Measurements from ENCODE around the gene TMEM212.
"Not testable (repeated sequence)": the region's sequence is repeated elsewhere in the genome, so short reads cannot be mapped to it uniquely, and the experiment has no call there.

The TMEM212 gene

DNA sequence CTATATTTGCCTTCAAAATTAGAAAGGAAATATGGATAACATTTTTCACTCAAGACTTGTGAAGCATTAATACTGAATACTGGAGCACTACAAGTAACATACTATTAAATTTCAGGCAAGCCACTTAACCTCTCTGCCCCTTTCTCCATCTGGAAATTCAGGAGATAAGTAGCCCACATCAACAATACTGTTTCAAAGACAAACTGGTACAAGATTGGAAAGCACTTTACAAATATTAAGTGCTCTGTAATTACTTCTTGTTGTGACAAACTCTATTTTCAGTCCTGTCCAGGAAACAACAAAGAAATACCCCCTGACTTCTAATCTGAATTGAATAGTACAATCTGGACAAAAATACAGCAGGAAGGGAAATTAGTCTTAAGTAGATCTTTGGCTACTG lies 49.3 kb downstream of the TMEM212 start:
- Histone ChIP-seq H3K36me3 (ENCODE audit: control insufficient read depth, insufficient read depth, low read length) (no peaks in the 10 kb centered on the region), H3K27ac (ENCODE audit: low read depth, low read length, severe bottlenecking) (peak overlapping the region; percentile 6), H3K4me3 (ENCODE audit: extremely low read depth, insufficient read depth, low read length, poor library complexity, severe bottlenecking) (no peak overlapping the region), H3K4me1 (ENCODE audit: control insufficient read depth, insufficient read depth, low read length, poor library complexity, severe bottlenecking) (no peaks in the 10 kb centered on the region), H3K9me3 (ENCODE audit: control insufficient read depth, low read length) (no peaks in the 10 kb centered on the region)

DNA sequence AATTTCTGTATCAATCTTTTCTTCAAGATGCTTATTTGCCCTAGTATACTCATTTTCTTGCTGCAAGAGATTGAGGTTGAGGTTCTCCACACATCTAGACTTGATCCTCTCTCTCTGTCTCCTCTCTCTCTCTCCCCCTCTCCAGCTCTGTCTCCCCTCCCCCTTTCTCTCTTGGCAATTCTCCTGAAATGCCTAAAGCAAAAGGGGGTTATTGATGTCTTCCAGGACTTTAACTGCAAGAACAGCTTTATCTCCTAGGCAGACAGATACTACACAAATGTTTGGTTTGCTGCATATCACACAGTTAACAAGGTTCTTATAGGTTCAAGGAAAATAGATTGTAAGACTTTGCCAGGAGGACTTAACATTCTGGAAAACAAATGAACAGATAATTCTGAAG lies 52.1 kb downstream of the TMEM212 start:
- Histone ChIP-seq H3K4me3 (ENCODE audit: extremely low read depth, insufficient read depth, low read length, poor library complexity, severe bottlenecking) (no peak overlapping the region), H3K9me3 (ENCODE audit: control insufficient read depth, low read length) (no peaks in the 10 kb centered on the region), H3K4me1 (ENCODE audit: control insufficient read depth, insufficient read depth, low read length, poor library complexity, severe bottlenecking) (no peaks in the 10 kb centered on the region), H3K36me3 (ENCODE audit: control insufficient read depth, insufficient read depth, low read length) (no peaks in the 10 kb centered on the region), H3K27ac (ENCODE audit: low read depth, low read length, severe bottlenecking) (no peak overlapping the region)

DNA sequence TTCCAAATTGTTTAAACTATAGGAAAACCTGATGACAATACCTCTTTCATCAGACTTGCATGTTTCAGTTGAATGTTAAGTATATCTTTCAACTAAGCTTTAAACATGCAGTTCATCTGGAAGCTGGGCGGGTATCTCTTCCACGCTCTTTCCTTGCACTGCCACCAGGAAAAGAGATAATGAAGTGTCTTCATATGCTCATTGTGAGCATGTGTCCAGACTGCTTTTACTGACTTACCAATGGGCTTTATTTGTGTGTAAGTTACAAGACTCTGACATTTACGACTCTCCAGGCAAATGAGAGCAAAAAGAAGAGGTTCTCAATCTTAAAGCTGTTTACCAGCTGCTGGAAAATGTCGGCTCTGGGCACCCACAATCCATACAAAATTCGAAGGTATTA lies 52.8 kb downstream of the TMEM212 start:
- no peaks in the 10 kb centered on the region for H3K9me3 ChIP-seq (ENCODE audit: control insufficient read depth, low read length)
- no peaks in the 10 kb centered on the region for H3K4me1 ChIP-seq (ENCODE audit: control insufficient read depth, insufficient read depth, low read length, poor library complexity, severe bottlenecking)
- no peaks in the 10 kb centered on the region for H3K36me3 ChIP-seq (ENCODE audit: control insufficient read depth, insufficient read depth, low read length)
- H3K4me3 ChIP-seq (ENCODE audit: extremely low read depth, insufficient read depth, low read length, poor library complexity, severe bottlenecking) = no peak overlapping the region
- WGBS, 2 experiments (ENCODE audit: insufficient coverage in 2 of 2) = 88 to 100% methylated on average over 2 to 3 of the region's 5 CpGs
- H3K27ac ChIP-seq (ENCODE audit: low read depth, low read length, severe bottlenecking) = peak overlapping the region; percentile 57

DNA sequence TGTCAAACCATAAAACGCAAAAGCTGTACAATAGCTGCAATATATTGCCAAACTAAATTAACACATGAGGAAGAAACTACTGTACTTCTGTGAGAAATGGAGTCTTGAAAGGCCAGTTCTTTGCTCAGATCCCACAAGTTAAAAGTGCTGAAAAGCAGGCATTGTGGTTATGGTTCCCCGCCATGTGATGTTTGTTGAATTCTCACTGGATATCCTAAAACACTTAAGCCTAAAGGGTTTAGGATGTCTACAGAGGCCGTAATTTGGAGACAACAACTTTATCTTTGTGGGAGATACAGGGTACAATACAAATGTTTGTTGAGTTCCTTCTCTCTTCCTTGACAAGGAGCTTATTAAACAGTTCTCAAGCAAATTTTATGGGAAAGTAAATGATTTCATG lies 53.2 kb downstream of the TMEM212 start:
- Histone ChIP-seq H3K4me3 (ENCODE audit: extremely low read depth, insufficient read depth, low read length, poor library complexity, severe bottlenecking) (no peak overlapping the region), H3K9me3 (ENCODE audit: control insufficient read depth, low read length) (no peaks in the 10 kb centered on the region), H3K36me3 (ENCODE audit: control insufficient read depth, insufficient read depth, low read length) (no peaks in the 10 kb centered on the region), H3K27ac (ENCODE audit: low read depth, low read length, severe bottlenecking) (peak overlapping the region; percentile 57), H3K4me1 (ENCODE audit: control insufficient read depth, insufficient read depth, low read length, poor library complexity, severe bottlenecking) (no peaks in the 10 kb centered on the region)
- no CpG with 5 or more reads among the region's 3 CpGs for WGBS, 2 experiments (ENCODE audit: insufficient coverage in 2 of 2)

DNA sequence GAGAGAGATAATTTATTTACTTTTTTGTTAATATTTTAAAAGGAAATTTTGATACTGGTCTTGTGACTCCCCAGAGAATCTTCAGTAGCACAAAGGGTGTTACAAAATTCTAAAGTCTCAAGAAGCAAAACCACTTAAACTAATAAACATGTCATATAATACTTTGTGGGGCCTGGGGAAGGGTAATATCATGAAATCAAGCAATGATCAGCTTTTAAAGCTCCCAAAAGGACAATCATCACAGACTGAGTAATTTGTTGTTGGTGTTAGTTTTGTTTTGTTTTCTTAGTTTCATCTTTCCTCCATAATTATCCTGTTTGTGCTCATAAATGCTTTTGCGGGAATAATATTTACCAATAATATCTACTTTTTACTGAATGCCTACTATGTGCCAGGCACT lies 55.0 kb downstream of the TMEM212 start:
- Histone ChIP-seq H3K9me3 (ENCODE audit: control insufficient read depth, low read length) (no peaks in the 10 kb centered on the region), H3K27ac (ENCODE audit: low read depth, low read length, severe bottlenecking) (no peak overlapping the region), H3K36me3 (ENCODE audit: control insufficient read depth, insufficient read depth, low read length) (no peaks in the 10 kb centered on the region), H3K4me3 (ENCODE audit: extremely low read depth, insufficient read depth, low read length, poor library complexity, severe bottlenecking) (no peak overlapping the region), H3K4me1 (ENCODE audit: control insufficient read depth, insufficient read depth, low read length, poor library complexity, severe bottlenecking) (no peaks in the 10 kb centered on the region)
- WGBS, 2 experiments (ENCODE audit: insufficient coverage in 2 of 2) = no CpG with 5 or more reads among the region's 1 CpG

DNA sequence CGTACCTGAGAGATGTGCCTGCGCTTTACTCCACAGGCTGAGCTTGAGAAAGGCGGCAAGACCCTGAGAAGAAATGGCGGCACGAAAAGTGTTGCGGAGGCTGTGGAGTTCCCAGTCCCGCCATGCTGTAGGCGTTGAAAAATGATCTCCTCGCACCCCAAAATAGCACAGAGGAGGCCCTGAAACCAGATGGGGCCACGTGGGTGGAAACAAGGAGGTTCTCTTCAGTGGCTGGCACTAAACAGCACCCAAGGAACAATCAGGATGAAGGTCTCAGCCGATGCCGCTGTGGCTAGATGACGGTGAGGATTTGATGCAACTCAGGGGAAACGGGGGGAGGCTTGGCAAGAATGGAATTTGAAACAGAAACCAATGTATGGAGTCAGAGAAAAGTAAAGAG lies 57.3 kb downstream of the TMEM212 start:
- H3K27ac ChIP-seq (ENCODE audit: low read depth, low read length, severe bottlenecking) = no peak overlapping the region

DNA sequence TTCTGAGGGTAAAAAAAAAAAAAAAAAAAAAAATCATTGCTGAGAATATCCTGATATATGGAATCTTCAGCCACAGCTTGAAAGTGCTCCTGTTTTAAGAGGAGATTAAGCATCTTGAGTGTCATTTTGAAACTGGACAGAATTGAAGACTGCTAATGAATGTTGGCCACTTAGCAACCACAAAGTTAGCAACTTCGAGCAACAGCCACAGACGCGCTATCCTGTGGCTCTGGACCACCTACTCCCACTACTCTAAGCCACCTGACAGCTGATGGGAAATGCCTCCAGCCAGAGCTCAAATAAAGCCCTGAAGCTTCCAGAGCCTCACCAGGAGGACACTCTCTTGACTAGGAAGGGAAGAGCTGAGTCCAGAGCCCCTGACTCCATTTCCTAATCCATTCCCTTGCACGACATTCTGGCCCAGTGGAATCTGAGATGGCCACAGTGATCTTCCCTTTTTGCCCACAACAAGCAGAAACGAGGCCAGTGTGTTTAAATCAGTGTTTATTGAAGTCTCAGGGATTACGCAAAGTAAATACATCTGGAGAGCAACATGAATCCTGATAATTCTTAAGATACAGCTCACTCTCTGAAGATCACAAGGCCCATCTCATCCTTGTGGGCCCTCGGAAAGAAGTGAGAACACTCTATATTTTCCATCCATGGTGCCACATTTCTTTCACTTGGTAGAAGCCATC lies 58.6 kb downstream of the TMEM212 start:
- 93 to 98% methylated on average over 5 of the region's 7 CpGs for WGBS, 2 experiments (ENCODE audit: insufficient coverage in 2 of 2)
- Histone ChIP-seq H3K4me1 (ENCODE audit: control insufficient read depth, insufficient read depth, low read length, poor library complexity, severe bottlenecking) (no peaks in the 10 kb centered on the region), H3K27ac (ENCODE audit: low read depth, low read length, severe bottlenecking) (no peak overlapping the region), H3K9me3 (ENCODE audit: control insufficient read depth, low read length) (no peaks in the 10 kb centered on the region), H3K4me3 (ENCODE audit: extremely low read depth, insufficient read depth, low read length, poor library complexity, severe bottlenecking) (no peak overlapping the region), H3K36me3 (ENCODE audit: control insufficient read depth, insufficient read depth, low read length) (no peaks in the 10 kb centered on the region)

More for the DNA sequence above, 57.3 kb downstream of the TMEM212 start:
- H3K36me3 ChIP-seq (ENCODE audit: control insufficient read depth, insufficient read depth, low read length) = no peaks in the 10 kb centered on the region
- no peaks in the 10 kb centered on the region for H3K9me3 ChIP-seq (ENCODE audit: control insufficient read depth, low read length)
- H3K4me1 ChIP-seq (ENCODE audit: control insufficient read depth, insufficient read depth, low read length, poor library complexity, severe bottlenecking) = no peaks in the 10 kb centered on the region
- WGBS, 2 experiments (ENCODE audit: insufficient coverage in 2 of 2) = 97 to 99% methylated on average over 14 of the region's 14 CpGs
- H3K4me3 ChIP-seq (ENCODE audit: extremely low read depth, insufficient read depth, low read length, poor library complexity, severe bottlenecking) = no peak overlapping the region

DNA sequence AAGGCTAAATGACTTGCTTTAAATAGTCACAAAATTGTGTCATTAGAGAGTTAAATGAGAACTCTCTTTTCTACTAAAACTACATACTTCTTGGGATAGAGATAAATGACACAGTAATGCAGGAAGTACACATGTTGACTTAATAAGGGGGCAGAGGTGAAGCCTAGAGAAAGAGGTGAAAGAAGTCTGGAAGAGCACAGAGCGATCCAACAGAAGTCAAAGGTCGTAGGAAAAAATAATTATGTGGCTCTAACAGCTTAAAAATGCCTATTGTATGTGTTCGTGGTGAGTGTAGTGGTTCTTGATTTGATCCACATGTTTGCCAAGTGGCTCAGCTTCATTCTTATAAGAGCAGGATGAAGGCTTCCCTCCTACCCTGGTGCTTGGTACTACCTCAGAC lies 61.7 kb downstream of the TMEM212 start:
- 83 to 96% methylated on average over 1 to 3 of the region's 3 CpGs for WGBS, 2 experiments (ENCODE audit: insufficient coverage in 2 of 2)

DNA sequence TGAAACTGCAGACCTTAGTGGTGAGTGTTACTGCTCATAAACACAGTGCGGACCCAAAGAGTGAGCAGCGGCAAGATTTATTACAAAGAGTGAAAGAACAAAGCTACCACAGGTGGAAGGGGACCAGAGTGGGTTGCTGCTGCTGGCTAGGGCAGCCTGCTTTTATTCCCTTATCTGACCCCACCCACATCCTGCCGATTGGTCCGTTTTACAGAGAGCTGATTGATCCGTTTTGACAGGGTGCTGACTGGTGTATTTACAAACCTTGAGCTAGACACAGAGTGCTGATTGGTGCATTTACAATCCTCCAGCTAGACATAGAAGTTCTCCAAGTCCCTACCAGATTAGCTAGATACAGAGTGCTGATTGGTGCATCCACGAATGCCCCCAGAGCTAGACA lies 63.4 kb downstream of the TMEM212 start:
- H3K4me3 ChIP-seq (ENCODE audit: extremely low read depth, insufficient read depth, low read length, poor library complexity, severe bottlenecking); H3K27ac ChIP-seq (ENCODE audit: low read depth, low read length, severe bottlenecking); H3K36me3 ChIP-seq (ENCODE audit: control insufficient read depth, insufficient read depth, low read length); H3K4me1 ChIP-seq (ENCODE audit: control insufficient read depth, insufficient read depth, low read length, poor library complexity, severe bottlenecking): not testable (repeated sequence)
- H3K9me3 ChIP-seq (ENCODE audit: control insufficient read depth, low read length) = peaks cover 11% of the 10 kb centered on the region
- 86 to 94% methylated on average over 3 to 6 of the region's 6 CpGs for whole genome bisulfite sequencing, 2 experiments (ENCODE audit: insufficient coverage in 2 of 2)

More for the DNA sequence above, 61.7 kb downstream of the TMEM212 start:
- Histone ChIP-seq H3K36me3 (ENCODE audit: control insufficient read depth, insufficient read depth, low read length) (no peaks in the 10 kb centered on the region), H3K4me1 (ENCODE audit: control insufficient read depth, insufficient read depth, low read length, poor library complexity, severe bottlenecking) (no peaks in the 10 kb centered on the region), H3K4me3 (ENCODE audit: extremely low read depth, insufficient read depth, low read length, poor library complexity, severe bottlenecking) (no peak overlapping the region), H3K27ac (ENCODE audit: low read depth, low read length, severe bottlenecking) (no peak overlapping the region), H3K9me3 (ENCODE audit: control insufficient read depth, low read length) (peaks cover 11% of the 10 kb centered on the region)

DNA sequence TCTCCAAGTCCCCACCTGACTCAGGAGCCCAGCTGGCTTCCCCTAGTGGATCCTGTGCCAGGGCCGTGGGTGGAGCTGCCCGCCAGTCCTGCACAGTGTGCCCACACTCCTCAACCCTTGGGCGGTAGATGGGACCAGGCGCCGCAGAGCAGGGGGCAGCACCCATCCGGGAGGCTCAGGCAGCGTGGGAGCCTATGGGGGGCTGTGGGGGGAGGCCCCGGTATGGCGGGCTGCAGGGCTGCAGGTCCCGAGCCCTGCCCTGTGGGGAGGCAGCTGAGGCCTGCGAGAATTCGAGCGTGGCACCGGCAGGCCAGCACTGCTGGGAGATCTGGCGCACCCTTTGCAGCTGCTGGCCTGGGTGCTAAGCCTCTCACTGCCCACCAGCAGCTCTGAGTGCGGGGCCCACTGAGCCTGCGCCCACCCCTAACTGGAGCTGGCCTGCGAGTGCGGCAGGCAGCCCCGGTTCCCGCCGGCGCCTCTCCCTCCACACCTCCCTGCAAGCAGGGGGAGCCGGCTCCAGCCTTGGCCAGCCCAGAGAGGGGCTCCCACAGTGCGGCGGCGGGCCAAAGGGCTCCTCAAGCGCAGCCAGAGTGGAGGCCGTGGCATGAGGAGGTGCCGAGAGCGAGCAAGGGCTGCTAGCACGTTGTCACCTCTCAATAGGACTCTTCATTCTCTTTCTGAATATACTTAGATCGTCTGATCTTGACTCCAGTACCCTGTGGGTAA lies 64.0 kb downstream of the TMEM212 start:
- Histone ChIP-seq H3K36me3 (ENCODE audit: control insufficient read depth, insufficient read depth, low read length) (no peaks in the 10 kb centered on the region), H3K4me3 (ENCODE audit: extremely low read depth, insufficient read depth, low read length, poor library complexity, severe bottlenecking) (no peak overlapping the region), H3K27ac (ENCODE audit: low read depth, low read length, severe bottlenecking) (no peak overlapping the region), H3K9me3 (ENCODE audit: control insufficient read depth, low read length) (peaks cover 11% of the 10 kb centered on the region), H3K4me1 (ENCODE audit: control insufficient read depth, insufficient read depth, low read length, poor library complexity, severe bottlenecking) (no peaks in the 10 kb centered on the region)
- WGBS, 2 experiments (ENCODE audit: insufficient coverage in 2 of 2) = 91 to 92% methylated on average over 28 of the region's 33 CpGs

DNA sequence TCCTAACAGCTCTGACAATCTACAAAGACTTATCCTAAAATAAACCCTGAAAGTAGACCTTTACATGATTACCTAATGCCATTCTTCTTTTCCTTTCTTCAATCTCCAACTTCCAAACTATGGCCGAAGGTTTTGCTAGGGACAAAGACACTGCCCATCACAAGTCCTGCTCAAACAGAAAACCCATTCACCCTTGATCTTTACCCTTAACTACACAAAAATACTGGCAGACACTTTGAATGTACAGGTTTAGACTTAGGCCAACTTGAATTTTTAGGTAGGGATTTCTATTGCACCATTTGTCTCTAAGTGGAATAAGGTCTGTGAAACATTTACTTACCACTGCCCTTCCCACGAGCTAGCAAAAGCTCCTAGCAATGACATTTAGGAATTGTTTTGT lies 64.6 kb downstream of the TMEM212 start:
- Histone ChIP-seq H3K4me1 (ENCODE audit: control insufficient read depth, insufficient read depth, low read length, poor library complexity, severe bottlenecking) (no peaks in the 10 kb centered on the region), H3K27ac (ENCODE audit: low read depth, low read length, severe bottlenecking) (no peak overlapping the region), H3K36me3 (ENCODE audit: control insufficient read depth, insufficient read depth, low read length) (no peaks in the 10 kb centered on the region), H3K4me3 (ENCODE audit: extremely low read depth, insufficient read depth, low read length, poor library complexity, severe bottlenecking) (no peak overlapping the region), H3K9me3 (ENCODE audit: control insufficient read depth, low read length) (peaks cover 11% of the 10 kb centered on the region)
- 89% methylated on average over 1 of the region's 2 CpGs; no CpG with 5 or more reads in 1 of the 2 experiments for WGBS, 2 experiments (ENCODE audit: insufficient coverage in 2 of 2)
